Measurements from ENCODE around the gene EGF. TPM values are rescaled to one million over a fixed set of nuclear protein-coding genes. Genes with fewer than 3 reads are reported as not detected.

Gene EGF
- total RNA-seq, 1 experiment from 2014 or later, result not detected

DNA sequence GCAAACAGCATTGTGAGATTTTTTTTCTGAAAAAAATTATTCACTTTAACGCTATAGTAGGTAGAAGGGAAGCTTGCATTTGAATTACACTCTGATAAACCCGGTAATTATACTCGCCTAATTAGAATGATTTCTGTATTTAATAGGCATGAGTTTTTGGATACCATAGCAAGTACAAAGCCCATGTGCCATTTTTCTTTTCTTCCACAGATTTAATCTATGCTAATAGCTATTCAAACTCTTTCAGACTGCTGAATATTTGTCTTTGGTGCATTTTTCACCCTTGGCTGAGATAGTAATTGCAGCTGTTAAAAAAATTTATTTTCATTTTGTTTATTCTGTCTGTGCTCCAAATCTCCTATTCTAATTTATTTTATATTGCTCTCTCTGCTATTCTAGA is 113.0 kb downstream of the EGF start:
- ChIA-PET CTCF (no interaction called here), POLR2A (no interaction called here)
- in situ Hi-C loops (cut with HindIII; ENCODE audit: low pct_unique_long_range_greater_than_20kb, low sequenced_read_pairs), result no loop called here
- intact Hi-C loops (cut with micrococcal nuclease; ENCODE audit: unreplicated experiment), result no loop called here
- Histone ChIP-seq H3K9me3 (ENCODE audit: control insufficient read depth, insufficient read depth, low read depth, low read length) (no peaks in the 10 kb centered on the region), H3K27me3 (ENCODE audit: control insufficient read depth, insufficient read depth, low read length) (no peaks in the 10 kb centered on the region), H3K27ac (ENCODE audit: low read length) (no peak overlapping the region), H3K36me3 (ENCODE audit: control insufficient read depth, insufficient read depth, low read length) (no peaks in the 10 kb centered on the region), H3K4me3 (ENCODE audit: low read depth in 2 of 2, low read length in 2 of 2) (no peak overlapping the region), H3K4me1 (ENCODE audit: control insufficient read depth, insufficient read depth, low read length) (no peaks in the 10 kb centered on the region)
- DNase-seq (ENCODE audit: low read depth, low spot score) (no peak), ATAC-seq (no peak)
- no TSS peak for BruUV-seq (replicated peaks)
- TF ChIP-seq, protein P1, sequence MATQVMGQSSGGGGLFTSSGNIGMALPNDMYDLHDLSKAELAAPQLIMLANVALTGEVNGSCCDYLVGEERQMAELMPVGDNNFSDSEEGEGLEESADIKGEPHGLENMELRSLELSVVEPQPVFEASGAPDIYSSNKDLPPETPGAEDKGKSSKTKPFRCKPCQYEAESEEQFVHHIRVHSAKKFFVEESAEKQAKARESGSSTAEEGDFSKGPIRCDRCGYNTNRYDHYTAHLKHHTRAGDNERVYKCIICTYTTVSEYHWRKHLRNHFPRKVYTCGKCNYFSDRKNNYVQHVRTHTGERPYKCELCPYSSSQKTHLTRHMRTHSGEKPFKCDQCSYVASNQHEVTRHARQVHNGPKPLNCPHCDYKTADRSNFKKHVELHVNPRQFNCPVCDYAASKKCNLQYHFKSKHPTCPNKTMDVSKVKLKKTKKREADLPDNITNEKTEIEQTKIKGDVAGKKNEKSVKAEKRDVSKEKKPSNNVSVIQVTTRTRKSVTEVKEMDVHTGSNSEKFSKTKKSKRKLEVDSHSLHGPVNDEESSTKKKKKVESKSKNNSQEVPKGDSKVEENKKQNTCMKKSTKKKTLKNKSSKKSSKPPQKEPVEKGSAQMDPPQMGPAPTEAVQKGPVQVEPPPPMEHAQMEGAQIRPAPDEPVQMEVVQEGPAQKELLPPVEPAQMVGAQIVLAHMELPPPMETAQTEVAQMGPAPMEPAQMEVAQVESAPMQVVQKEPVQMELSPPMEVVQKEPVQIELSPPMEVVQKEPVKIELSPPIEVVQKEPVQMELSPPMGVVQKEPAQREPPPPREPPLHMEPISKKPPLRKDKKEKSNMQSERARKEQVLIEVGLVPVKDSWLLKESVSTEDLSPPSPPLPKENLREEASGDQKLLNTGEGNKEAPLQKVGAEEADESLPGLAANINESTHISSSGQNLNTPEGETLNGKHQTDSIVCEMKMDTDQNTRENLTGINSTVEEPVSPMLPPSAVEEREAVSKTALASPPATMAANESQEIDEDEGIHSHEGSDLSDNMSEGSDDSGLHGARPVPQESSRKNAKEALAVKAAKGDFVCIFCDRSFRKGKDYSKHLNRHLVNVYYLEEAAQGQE (IDR thresholded peaks at IDR 0.05; ENCODE audit: insufficient read depth in 1 of 2, low read depth in 2 of 2, low read length in 1 of 2), result no peak
- TF ChIP-seq POLR2AphosphoS5 (IDR thresholded peaks at IDR 0.05; ENCODE audit: low read depth, low read length), result no peak
- TF ChIP-seq, protein P2, sequence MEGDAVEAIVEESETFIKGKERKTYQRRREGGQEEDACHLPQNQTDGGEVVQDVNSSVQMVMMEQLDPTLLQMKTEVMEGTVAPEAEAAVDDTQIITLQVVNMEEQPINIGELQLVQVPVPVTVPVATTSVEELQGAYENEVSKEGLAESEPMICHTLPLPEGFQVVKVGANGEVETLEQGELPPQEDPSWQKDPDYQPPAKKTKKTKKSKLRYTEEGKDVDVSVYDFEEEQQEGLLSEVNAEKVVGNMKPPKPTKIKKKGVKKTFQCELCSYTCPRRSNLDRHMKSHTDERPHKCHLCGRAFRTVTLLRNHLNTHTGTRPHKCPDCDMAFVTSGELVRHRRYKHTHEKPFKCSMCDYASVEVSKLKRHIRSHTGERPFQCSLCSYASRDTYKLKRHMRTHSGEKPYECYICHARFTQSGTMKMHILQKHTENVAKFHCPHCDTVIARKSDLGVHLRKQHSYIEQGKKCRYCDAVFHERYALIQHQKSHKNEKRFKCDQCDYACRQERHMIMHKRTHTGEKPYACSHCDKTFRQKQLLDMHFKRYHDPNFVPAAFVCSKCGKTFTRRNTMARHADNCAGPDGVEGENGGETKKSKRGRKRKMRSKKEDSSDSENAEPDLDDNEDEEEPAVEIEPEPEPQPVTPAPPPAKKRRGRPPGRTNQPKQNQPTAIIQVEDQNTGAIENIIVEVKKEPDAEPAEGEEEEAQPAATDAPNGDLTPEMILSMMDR (IDR thresholded peaks at IDR 0.05), result no peak
- TF ChIP-seq TCF7L2 (IDR thresholded peaks at IDR 0.05; ENCODE audit: low read depth, low read length), result no peak
- no peak for TF ChIP-seq SIN3A (IDR thresholded peaks at IDR 0.05; ENCODE audit: borderline replicate concordance, insufficient read depth, low read depth, low read length)

DNA sequence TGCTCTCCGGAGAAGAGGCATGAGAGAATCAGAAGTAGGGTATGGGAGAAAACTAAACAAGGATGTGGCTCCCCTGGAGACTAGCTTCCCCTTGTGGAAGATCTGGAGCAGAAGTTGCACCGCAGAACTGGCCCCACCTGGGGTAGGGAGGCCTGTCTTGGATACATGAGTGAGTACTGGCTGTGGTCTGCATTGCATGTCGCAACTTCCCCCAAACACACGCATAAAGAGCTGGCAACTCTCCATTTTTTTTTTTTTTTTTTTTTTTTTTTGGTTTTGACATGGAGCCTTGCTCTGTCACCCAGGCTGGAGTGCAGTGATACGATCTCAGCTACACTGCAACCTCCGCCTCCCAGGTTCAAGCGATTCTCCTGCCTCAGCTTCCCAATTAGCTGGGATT is 119.9 kb downstream of the EGF start:
- H3K4me1 ChIP-seq (ENCODE audit: control insufficient read depth, insufficient read depth, low read length), result no peaks in the 10 kb centered on the region
- in situ Hi-C loops (cut with HindIII; ENCODE audit: low pct_unique_long_range_greater_than_20kb, low sequenced_read_pairs) (no loop called here), intact Hi-C loops (cut with micrococcal nuclease; ENCODE audit: unreplicated experiment) (no loop called here)
- no peak overlapping the region for H3K4me3 ChIP-seq (ENCODE audit: low read depth in 2 of 2, low read length in 2 of 2)
- BruUV-seq (replicated peaks), result no TSS peak
- TF ChIP-seq TCF7L2 (IDR thresholded peaks at IDR 0.05; ENCODE audit: low read depth, low read length), result no peak
- no peak for TF ChIP-seq SIN3A (IDR thresholded peaks at IDR 0.05; ENCODE audit: borderline replicate concordance, insufficient read depth, low read depth, low read length)
- TF ChIP-seq, protein P2 (IDR thresholded peaks at IDR 0.05), result no peak
- TF ChIP-seq, protein P1 (IDR thresholded peaks at IDR 0.05; ENCODE audit: insufficient read depth in 1 of 2, low read depth in 2 of 2, low read length in 1 of 2), result no peak
- TF ChIP-seq POLR2AphosphoS5 (IDR thresholded peaks at IDR 0.05; ENCODE audit: low read depth, low read length), result no peak
- DNase-seq (ENCODE audit: low read depth, low spot score), result no peak
- CTCF ChIA-PET, result interaction anchor here (0.7 kb wide), 1 partner anchor 29 kb away, joined by 6 read pairs; no protein-coding TSS in a partner anchor
- H3K9me3 ChIP-seq (ENCODE audit: control insufficient read depth, insufficient read depth, low read depth, low read length), result no peaks in the 10 kb centered on the region
- ATAC-seq, result no peak
- POLR2A ChIA-PET, result no interaction called here
- H3K27me3 ChIP-seq (ENCODE audit: control insufficient read depth, insufficient read depth, low read length), result no peaks in the 10 kb centered on the region
- no peak overlapping the region for H3K27ac ChIP-seq (ENCODE audit: low read length)
- no peaks in the 10 kb centered on the region for H3K36me3 ChIP-seq (ENCODE audit: control insufficient read depth, insufficient read depth, low read length)
